ENCODE measurements around the gene TKT.

- TF ChIP-seq POLR2AphosphoS5 (IDR thresholded peaks at IDR 0.05; ENCODE audit: low read depth, low read length), result no peak
- no peak for TF ChIP-seq POLR2A (IDR thresholded peaks at IDR 0.05; ENCODE audit: low read depth, low read length)
- no peak for TF ChIP-seq TAF1 (IDR thresholded peaks at IDR 0.05; ENCODE audit: borderline replicate concordance, low read depth, low read length)
Measured at GRCh38 chr3:53218131-53218530, 37.7 kb downstream of the TKT start.
